Measurements from ENCODE around the gene SIGLEC7.

Gene SIGLEC7

GRCh38 chr19:51201712-51202111, 59.6 kb downstream of the SIGLEC7 start:
- no peak for DNase-seq (ENCODE audit: low read depth, low spot score)

Measured in iPS DF 19.7 (cell line).